NCI-H2081 (cell line): ENCODE results near the gene ZNF300.
"Not testable (repeated sequence)": the region's sequence is repeated elsewhere in the genome, so short reads cannot be mapped to it uniquely, and the experiment has no call there.

Experiments used
- DNase-seq, 2 experiments: peaks; one replicate each; lab custom pipeline; 2025; lab: John Stamatoyannopoulos, UW

ZNF300 gene

GRCh38 chr5:150845185-150845859 lies 59.5 kb downstream of the ZNF300 start:
- not testable (repeated sequence) for DNase-seq
